NCI-H1105 (cell line): ENCODE results near the gene KCND3.

Experiments
- DNase-seq: peaks from one replicate; lab custom pipeline; 2025; lab: John Stamatoyannopoulos, UW

Gene KCND3

DNA sequence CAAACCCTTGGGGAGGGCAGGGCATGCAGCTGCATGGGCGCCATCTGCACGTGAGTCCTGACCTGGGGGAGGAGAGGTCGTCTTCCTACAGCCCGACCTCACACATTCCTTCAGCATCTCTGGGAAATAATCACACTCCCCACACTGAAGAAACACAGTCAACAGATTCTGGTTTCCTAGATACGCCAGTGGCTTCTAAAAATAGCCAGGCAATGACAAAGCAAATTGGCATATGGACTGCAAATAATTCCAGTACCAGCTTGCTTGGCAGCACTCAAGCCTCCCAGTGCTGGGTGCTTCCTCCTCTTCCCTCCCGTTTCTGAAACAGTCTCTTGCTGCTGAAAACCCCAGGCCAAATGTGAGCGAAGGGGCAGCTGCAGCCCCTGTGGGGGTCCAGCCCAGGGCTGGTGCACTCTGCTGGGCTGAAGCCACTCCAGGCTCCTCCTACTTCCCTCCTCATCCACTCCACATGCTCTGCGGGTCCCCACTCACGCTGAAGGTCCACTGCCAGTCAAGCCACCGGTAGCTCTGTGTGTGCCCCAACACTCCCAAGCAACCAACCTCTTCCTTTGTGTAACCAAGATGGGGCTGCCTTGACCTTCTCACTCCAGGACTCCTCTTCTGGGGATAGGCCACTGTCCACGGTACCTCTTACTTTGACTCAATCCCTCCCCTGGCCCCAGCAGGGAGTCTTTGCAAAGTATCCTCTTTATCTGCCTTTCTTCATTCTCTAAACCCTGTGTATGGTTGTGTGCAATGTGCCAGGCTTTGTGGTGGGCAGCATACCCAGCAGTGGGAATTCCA lies 69.0 kb downstream of the KCND3 start:
- DNase-seq = peak; percentile 67

DNA sequence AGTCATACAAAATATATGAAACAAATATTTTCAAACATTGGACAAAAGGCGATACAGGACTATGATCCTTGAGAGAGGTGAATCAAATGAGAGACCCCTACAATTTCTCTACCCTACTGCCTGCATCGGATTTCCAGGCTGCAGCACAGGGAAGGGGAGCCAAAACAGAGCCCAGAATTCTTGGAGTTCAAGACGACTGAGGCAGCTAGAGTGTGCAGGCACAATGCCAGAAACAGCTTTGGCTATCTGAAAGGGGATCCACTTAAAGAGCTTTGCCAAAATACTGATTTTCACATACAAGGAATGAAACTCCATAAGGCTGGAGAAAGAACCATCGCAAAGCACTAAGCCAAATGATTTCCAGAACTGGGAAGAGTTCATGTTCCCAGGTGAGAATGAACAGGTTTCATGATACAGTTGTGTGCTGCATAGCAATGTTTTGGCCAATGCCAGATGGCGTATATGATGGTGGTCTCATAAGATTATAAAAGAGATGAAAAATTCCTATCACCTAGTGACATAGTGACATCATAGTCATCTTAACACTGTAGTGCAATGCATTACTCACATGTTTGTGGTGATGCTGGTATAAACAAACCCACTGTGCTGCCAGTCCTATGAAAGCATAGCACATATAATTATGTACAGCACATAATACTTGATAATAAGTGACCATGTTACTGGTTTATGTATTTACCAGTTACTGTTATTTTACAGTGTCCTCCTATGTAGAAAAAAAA lies 77.5 kb downstream of the KCND3 start:
- DNase-seq = no peak

DNA sequence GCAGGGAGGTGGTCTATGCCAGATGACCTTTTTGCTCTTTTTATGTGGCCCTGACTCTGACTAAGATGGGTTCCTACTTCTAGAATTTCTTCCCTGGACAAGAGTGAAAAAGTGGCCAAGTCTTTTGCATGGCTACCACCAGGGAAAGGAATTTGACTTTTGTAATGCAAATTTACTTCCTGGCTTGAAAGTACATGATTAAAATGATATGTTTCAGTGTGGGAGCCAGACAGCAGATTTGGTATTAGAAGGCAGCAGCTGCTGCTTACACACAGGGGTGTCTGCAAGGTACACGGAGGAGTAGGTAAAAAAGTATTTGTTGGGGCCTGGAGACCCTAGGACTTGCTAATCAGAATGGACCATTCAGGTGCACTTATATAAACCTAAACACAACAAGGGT lies 78.4 kb downstream of the KCND3 start:
- DNase-seq = no peak

DNA sequence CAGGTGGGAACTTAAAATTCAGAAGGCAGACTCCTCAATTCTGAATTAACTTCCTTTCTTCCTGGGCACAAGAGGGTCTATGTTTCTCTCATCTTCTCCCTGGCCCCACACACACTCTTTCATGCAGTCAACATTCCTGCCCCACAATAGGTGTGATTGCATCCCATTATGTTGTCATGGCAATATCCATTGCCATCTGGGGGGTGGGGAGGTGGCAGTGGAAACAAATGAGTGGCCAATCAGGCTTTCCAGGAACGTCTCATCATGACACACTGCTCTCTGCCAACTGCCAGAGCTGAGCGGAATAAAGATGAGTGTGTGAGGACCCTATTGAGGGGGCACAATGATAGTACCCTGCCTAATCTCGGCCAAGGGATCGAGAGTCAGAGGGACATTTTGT lies 80.4 kb downstream of the KCND3 start:
- DNase-seq = peak; percentile 54

DNA sequence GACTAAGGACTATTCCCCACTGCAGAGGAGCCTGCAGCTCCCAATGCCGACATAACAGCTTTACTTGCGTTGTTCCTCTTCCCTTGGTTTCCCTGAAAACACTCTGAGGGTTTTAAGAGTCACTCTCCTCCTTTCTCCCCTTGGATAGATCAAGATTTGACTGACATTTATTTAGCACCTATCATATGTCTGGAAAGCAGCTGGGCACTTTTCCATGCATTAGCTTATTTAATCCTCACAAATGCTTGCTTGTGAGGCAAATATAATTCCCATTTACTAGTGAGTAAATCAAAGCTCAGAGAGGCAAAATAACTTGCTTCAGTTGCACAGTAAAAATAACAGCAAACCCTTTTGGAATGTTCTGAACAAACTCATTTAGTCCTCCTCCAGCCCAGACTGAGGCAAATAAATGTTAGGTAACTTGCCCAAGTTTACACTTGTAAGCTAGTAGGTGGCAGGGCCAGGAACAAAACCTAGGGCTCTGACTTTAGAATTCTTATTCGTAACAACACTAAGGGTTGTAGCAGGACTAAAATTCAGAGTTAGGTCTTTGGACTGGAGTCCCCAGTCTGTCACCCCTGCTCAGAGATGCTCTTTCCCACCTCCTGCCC lies 81.4 kb downstream of the KCND3 start:
- no peak for DNase-seq

DNA sequence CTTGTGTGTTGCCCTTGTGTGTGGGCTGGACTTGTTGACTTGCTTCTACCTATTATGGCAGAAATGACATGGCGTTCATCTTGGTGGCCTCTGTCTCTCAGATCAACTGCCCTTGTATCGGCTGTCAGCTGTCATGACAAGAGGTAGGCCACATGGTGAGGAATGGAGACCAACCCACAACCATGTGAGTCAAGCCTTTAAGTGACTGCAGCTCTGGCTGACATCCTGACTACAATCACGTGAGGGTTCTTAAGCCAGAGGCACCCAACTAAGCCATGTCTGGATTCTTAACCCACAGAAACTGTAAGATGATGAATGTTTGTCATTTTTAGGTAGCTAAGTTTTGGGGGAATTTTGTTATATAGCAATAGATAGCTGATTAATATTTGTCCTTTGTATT lies 82.1 kb downstream of the KCND3 start:
- no peak for DNase-seq

DNA sequence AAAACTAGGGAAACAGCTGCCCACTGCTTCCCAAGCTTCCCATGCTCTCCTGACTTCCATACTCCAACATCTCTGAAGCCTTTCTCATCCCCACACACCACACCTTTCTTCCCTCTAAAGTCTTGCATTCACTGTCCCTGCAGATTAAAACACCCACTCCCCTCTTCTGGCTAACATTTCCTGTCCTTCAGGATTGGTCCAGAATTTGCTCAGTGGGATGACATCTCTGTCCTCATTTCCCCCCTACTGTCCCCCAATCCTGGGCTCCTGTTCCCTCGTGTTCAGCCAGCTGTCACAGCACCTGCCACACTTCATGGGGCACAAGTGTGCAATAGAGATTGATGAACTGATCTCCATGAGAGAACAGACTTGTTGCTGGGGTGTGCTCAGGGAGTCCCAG lies 82.7 kb downstream of the KCND3 start:
- no peak for DNase-seq

DNA sequence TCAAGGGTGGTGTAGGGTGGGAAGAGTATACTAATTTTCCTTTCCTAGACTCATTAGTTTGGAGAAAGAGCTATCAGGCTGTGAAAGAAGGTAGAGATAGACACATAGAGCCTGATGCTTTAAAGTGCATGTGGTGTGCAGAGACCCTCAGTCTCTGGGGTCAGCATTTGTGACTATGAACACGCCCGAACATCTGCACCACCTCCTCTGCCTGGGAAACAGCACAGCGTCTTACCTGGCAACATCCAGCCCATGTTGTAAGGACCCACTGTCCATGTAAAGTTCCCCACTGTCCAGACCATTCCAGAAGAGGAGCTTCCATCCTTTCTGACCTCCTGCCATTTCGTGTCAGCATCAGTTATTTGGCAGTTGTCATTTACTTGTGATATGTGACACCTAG lies 83.4 kb downstream of the KCND3 start:
- DNase-seq = no peak

DNA sequence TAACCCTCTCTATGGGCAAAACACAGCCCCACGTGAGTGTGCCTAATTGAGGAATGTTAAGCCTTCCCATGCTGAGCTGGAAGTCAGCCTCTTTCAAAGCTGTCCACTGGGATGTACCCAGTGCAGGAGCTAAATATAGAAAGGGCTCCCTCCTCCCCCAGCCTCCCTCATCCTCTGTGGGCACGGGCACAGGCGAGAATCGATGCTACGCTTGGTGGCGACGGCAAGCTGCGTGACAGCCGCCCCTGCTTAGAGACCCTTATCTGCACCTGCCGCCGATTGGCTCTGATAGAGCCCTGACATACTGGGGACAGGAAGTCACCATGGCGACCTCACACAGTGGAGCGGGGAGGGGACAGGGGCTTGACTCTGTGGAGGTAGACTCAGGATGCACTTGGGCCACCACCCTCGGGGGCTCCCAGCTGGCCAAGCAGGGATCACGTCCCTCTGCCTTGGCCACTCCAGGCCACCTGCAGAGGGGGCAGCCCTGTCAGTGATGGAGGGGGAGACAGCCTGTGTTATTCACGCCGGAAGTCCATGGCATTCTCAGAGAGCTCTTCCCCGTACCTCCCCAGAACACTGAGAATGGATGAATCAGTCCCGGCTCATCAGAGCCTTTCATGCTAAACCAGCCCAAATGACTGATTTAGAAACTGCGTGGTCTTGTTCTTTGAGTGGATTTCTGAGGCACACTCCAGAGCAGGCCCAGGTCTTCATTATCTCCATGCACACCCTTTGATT lies 84.8 kb downstream of the KCND3 start:
- peak; percentile 88 for DNase-seq

DNA sequence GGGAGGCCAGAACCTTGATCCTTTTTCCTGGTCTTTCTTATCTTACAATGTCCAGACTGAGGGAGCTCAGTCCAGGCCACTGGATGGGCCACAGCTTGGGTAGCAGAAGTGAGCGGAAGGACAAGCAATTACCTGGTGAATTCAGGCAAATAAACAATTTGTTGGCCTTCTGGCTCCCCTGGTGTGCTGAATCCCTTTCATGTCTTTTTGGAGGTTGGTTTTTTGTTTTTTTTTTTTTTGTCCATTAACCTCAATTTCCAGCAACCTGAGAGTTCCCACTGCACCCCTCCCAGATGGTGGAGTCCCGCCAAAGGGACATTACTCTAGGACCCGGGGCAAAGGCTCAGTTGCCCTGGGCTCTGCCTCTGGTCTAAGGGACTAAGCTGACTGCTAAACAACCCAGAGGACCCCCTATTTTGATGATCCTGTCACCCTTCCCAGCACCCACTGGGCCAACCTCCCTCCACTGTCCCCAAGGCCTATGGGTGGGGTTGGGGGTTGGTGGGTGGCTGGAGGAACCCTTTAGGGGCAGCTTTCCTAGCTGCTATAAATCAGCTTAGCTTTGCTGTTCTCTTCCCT lies 85.5 kb downstream of the KCND3 start:
- DNase-seq = no peak

DNA sequence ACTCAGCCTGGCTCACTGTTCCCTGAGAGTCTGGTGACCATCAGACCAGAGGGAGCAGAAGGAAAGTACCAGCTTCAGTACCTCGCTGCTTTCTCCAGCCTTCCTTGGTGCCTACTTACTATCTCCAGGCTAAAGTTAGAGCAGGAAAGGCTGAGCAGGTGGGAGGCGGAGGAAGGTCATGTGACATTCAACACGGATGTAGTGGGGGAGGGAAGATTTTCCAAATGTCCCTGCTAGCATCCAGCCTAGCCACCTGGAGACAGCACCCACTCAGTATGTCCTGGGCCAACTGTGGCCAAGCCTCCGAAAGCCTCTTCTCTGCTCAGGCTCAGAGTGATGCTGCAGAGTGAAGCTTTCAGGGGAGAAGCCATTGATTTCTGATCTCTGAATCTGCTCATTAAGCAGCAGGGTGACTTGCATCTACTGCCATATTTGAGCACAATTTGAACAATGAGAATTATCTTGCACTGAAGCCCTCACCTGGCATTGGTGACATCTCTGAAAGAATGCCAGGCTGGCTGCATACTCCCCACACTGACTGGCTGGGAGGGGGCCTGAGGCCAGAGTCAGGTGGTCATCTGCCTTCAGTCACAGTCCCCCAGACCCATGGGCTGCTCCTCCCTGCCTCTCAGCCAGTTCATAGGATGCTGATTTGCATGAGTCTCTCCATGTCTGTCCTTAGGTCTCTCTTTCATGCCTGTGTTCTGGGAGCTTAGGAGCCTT lies 86.2 kb downstream of the KCND3 start:
- no peak for DNase-seq

DNA sequence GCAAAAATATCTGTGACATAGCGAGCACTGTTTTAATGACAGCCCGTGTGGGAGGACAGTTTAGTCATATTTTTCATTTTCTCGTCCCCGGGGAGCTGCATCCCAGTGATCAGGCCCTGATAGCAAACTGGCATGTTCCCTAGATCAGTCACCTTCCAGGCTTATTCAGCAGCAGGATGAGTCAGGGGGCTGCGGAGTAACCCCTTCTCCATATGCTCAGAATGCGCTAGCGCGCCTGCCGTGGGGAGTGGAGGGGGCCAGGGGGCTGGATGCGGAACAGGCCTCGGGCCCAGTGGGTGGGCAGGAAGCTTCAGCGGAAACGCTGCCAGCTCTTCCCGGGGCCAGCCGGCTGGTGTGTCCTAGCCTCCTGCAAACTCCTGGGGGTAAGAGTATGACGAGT lies 94.0 kb downstream of the KCND3 start:
- DNase-seq = no peak

DNA sequence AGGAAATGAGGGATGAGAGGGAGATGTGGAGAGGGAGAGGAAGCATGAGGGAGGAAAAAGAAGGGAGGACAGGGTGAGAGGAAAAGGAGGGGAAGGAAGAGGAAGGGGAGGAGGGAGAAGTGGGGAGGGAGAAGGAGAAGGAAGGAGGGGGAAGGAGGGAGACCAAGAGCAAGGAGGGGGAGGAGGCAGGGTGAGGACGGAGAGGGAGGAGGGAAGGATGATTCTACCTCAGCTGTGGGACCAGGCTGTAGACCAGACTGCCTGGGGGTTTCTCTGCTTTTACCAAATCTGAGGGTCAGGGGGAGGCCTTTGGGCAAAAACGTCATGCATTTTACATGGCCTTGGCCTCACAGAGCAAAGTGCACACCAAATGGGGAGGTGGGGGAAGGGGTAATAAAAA lies 94.5 kb downstream of the KCND3 start:
- DNase-seq = no peak

DNA sequence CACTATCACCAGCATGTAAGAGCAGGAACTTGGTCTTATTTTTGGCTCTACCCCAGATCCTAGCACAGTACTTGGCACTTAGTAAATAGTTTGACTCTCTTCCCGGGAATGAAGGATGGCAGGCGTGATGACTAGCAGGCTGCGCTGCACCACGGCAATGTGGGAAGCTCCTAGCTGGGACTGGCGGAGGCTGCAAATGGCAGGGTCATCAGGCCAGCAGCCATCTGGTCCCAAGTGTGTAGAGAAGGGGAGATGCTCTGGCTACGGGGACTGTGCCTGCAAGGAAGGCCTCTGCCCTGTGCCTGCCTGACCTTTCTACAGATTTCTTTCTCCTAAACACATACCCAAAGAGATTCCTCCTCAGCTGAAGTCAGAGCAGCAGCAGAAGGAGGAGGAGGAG lies 95.0 kb downstream of the KCND3 start:
- DNase-seq = no peak

DNA sequence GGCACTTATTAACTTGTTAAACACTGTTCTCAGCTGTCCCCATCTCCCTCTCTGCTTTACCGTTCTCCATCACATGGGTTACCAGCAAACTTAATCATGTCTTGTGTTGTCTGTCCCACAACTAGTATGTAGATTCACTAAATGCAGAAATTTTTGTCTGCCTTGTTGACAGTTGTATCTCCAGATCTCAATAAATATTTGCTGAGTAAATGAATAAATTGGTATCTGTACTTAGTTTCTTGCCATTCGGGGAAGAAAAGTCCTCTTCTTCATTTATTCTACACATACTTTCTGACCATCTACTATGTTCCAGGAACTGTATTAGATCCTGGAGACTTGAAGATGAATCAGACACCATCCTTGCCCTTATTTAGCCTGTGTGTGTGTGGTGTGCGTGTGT lies 97.9 kb downstream of the KCND3 start:
- DNase-seq = no peak

DNA sequence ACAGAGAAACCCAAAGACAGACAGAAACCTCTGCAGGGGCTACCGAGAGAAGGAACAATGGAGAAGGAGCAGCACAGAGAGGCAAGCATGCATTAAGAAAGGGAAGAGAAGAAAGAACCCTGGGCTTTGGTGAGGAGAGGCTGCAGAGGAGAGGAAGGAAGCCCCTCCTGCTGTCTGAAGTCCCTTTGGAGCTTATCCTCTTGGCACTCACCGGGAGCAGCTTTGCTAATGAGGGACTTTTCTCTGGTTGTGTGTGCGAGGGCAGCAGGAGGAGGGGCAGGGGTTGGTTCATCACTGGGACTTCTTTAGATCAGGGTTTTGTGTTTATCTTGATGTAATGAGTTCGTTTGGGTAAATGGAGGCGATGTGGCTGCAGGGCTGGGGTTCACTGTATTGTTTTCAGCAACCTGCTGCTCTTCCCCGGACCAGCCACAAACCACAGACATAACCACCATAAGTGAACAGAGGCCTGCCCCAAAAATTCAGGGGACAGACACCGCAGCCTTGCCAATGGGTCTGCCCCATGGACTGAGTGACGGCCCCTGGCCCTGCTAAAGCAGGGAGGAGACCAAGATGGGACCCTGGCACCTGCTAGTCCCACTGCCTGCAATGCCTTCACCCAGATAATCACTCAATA lies 100.6 kb downstream of the KCND3 start:
- no peak for DNase-seq

DNA sequence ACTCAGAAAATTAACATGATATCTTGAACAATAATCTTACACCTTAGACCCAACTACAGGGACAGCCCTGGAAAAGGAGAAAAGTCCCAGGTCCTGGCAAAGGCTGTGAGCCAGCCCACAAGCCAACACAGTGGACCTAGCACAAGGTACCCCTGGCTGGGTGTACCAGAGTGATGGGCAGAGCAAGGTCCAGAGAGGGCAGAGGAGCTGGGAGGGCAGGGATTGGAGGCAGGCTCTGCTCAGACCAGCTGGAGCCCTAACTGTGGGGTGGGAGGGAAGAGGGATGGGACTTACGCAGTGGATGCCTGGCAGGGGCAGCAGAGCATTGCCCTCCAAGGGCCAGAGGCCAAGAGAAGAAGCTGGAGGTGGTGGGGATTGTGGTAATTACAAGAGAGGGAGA lies 101.6 kb downstream of the KCND3 start:
- DNase-seq = no peak

DNA sequence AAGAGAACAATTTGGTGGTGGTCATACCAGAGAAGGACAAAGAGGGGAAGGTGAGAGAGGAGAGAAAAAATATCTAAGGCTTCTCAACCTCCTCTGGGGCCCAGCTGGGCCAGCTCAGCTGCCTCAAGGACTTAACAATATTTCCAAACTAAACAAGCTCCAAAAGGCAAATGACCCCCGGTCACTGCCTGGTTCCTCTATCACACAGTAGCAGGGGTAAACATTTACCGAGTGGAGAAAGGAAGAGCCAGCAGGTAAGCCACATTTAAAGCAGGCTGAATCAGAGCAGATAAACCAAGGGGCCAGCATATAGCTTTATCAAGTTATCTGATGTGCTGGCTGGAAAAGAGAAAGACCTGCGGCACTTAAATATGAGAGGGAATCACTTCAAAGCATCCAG lies 102.1 kb downstream of the KCND3 start:
- no peak for DNase-seq

DNA sequence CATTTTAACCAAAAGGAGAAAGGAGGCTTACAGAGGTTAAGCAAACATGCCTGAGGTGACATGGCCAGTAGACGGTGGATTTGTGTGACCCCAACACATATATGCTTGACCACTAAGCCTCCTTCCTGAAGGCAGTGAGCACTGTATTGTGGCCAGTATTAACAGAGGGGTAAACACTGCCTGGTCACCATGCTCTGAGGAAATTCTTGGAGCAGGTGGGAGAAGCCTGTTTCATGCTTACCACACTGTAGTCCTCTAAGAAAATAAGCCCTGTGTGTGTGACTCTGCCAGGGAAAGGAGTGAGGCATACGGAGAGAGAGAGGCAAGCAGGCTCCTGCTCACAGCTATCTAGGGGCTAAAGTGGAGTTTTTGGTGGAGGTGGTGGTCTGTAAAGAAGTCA lies 102.7 kb downstream of the KCND3 start:
- no peak for DNase-seq

DNA sequence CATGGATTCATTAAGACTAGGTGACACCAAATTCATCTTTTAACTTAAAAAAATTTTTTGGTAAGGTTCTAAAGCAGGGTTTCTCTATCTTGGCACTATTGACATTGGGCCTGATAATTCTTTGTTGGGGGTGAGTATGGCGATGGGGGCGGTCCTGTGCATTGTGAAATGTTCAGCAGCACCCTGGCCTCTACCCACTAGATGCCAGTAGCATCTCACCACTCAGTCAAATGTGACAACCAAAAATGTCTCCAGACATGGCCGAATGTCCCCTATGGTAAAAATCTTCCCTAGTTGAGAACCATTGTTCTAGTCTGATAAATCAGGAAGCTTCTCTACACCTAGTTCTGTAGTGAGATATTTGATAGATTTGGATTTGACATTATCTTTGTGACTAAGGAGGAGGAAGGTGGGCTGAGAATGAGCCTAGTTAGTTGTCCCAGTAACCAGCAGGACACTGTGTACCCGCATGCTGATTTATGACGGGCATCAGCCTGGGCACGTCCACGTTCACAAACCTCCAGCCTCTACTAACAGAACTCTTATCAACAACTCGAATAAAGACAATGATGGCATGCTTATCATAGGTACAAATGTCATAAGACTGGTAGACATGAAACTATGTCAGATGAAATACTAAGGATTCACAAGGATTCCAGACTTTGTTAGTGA lies 104.6 kb downstream of the KCND3 start:
- no peak for DNase-seq
